ENCODE results near the gene SHROOM4.

SHROOM4 gene

GRCh38 chrX:50613846-50614245, 200.1 kb downstream of the SHROOM4 start:
- Histone ChIP-seq H3K4me2 (ENCODE audit: low read length) (no peak overlapping the region), H3K4me3 (ENCODE audit: low read depth, low read length) (no peak overlapping the region), H2AFZ (no peak overlapping the region), H3K27me3 (ENCODE audit: control insufficient read depth, insufficient read depth, low read length) (no peaks in the 10 kb centered on the region), H3K36me3 (ENCODE audit: control insufficient read depth, insufficient read depth, low read length) (no peaks in the 10 kb centered on the region), H3K4me1 (no peaks in the 10 kb centered on the region), H3K27ac (no peak overlapping the region), H3K79me2 (no peaks in the 10 kb centered on the region), H3K9me3 (ENCODE audit: control insufficient read depth, low read length) (no peaks in the 10 kb centered on the region), H3K9ac (no peak overlapping the region)
- no peak for TF ChIP-seq CTCF (IDR thresholded peaks at IDR 0.05)

- Histone ChIP-seq H3K9me3 (ENCODE audit: control insufficient read depth, low read length) (no peaks in the 10 kb centered on the region), H3K79me2 (no peaks in the 10 kb centered on the region), H3K9ac (no peak overlapping the region), H3K4me3 (ENCODE audit: low read depth, low read length) (no peak overlapping the region), H3K36me3 (ENCODE audit: control insufficient read depth, insufficient read depth, low read length) (no peaks in the 10 kb centered on the region), H3K27me3 (ENCODE audit: control insufficient read depth, insufficient read depth, low read length) (no peaks in the 10 kb centered on the region), H3K27ac (no peak overlapping the region), H3K4me1 (no peaks in the 10 kb centered on the region), H2AFZ (no peak overlapping the region), H3K4me2 (ENCODE audit: low read length) (no peak overlapping the region)
- TF ChIP-seq CTCF (IDR thresholded peaks at IDR 0.05): no peak
Measured at GRCh38 chrX:50609796-50610195, 204.2 kb downstream of the SHROOM4 start.

- H3K9ac ChIP-seq: no peak overlapping the region
- H2AFZ ChIP-seq: no peak overlapping the region
- no peaks in the 10 kb centered on the region for H3K36me3 ChIP-seq (ENCODE audit: control insufficient read depth, insufficient read depth, low read length)
- no peak for TF ChIP-seq CTCF (IDR thresholded peaks at IDR 0.05)
- H3K4me3 ChIP-seq (ENCODE audit: low read depth, low read length): no peak overlapping the region
- no peaks in the 10 kb centered on the region for H3K79me2 ChIP-seq
- no peaks in the 10 kb centered on the region for H3K9me3 ChIP-seq (ENCODE audit: control insufficient read depth, low read length)
- H3K27ac ChIP-seq: no peak overlapping the region
- H3K4me2 ChIP-seq (ENCODE audit: low read length): no peak overlapping the region
- H3K4me1 ChIP-seq: no peaks in the 10 kb centered on the region
- H3K27me3 ChIP-seq (ENCODE audit: control insufficient read depth, insufficient read depth, low read length): no peaks in the 10 kb centered on the region
Measured at GRCh38 chrX:50606300-50606950, 207.6 kb downstream of the SHROOM4 start.

- no peak for TF ChIP-seq CTCF (IDR thresholded peaks at IDR 0.05)
- Histone ChIP-seq H3K27ac (no peak overlapping the region), H3K4me2 (ENCODE audit: low read length) (no peak overlapping the region), H3K36me3 (ENCODE audit: control insufficient read depth, insufficient read depth, low read length) (no peaks in the 10 kb centered on the region), H2AFZ (no peak overlapping the region), H3K79me2 (no peaks in the 10 kb centered on the region), H3K4me3 (ENCODE audit: low read depth, low read length) (no peak overlapping the region), H3K9ac (no peak overlapping the region), H3K9me3 (ENCODE audit: control insufficient read depth, low read length) (no peaks in the 10 kb centered on the region), H3K4me1 (no peaks in the 10 kb centered on the region), H3K27me3 (ENCODE audit: control insufficient read depth, insufficient read depth, low read length) (no peaks in the 10 kb centered on the region)
Measured at GRCh38 chrX:50596056-50596455, 217.9 kb downstream of the SHROOM4 start.

GRCh38 chrX:50594788-50595187, 219.2 kb downstream of the SHROOM4 start:
- Histone ChIP-seq H3K27ac (no peak overlapping the region), H3K4me1 (no peaks in the 10 kb centered on the region), H3K4me3 (ENCODE audit: low read depth, low read length) (no peak overlapping the region), H3K9me3 (ENCODE audit: control insufficient read depth, low read length) (no peaks in the 10 kb centered on the region), H3K36me3 (ENCODE audit: control insufficient read depth, insufficient read depth, low read length) (no peaks in the 10 kb centered on the region), H3K27me3 (ENCODE audit: control insufficient read depth, insufficient read depth, low read length) (no peaks in the 10 kb centered on the region), H3K79me2 (no peaks in the 10 kb centered on the region), H2AFZ (no peak overlapping the region), H3K9ac (no peak overlapping the region), H3K4me2 (ENCODE audit: low read length) (no peak overlapping the region)
- TF ChIP-seq CTCF (IDR thresholded peaks at IDR 0.05): no peak
